Thyroid gland (tissue), 4 donors: Measurements from ENCODE around the gene CCDC172.

Experiments
- CTCF ChIP-seq, 6 experiments: fragments of 200-600 bp in 3 of 6; fragments of 450-650 bp in 3 of 6; sonication (generic) in 3 of 6; IDR thresholded peaks; one replicate each; pipeline ENCODE4 v1.5.1; 2016 to 2019; ENCODE audit warnings: antibody characterized with exemption in 6 of 6, mild to moderate bottlenecking in 2 of 6, inconsistent platforms in 1 of 6, moderate library complexity in 1 of 6
- POLR2A ChIP-seq, 2 donors: fragments of 450-650 bp; IDR thresholded peaks; one replicate each; pipeline ENCODE4 v1.6.1; 2017; ENCODE audit warnings: antibody characterized with exemption in 2 of 2, mild to moderate bottlenecking in 2 of 2, moderate library complexity in 1 of 2

GRCh38 chr10:116353817-116354216 is 29.6 kb downstream of the CCDC172 start:
- TF ChIP-seq CTCF (IDR thresholded peaks at IDR 0.05) (no peak), POLR2A (IDR thresholded peaks at IDR 0.05) (no peak)
